DND-41 (cell line): ENCODE data around the gene ZNF511.

Experiments
- ATAC-seq: fragments of 200-7000 bp; cut with Tn5 transposase; 3 replicates; pipeline ENCODE4 v1.9.1; 2021; ENCODE audit warnings: low read depth; ENCODE audit not compliant: insufficient read depth
- DNase-seq: peaks from one replicate; pipeline ENCODE4 v3.0.0-alpha.2; 2020
- H2AFZ ChIP-seq: 2 replicates; pipeline ENCODE4 v1.6.0; 2012; ENCODE audit warnings: low read depth, low read length
- H3K27ac ChIP-seq: 2 replicates; pipeline ENCODE4 v1.5.1; 2012; ENCODE audit warnings: low read length, inconsistent platforms
- H3K27me3 ChIP-seq: fragments of 200-600 bp; sonication (generic); 2 replicates; pipeline ENCODE4 v1.6.0; 2012; ENCODE audit warnings: low read length, mild to moderate bottlenecking, inconsistent platforms; ENCODE audit not compliant: insufficient read depth, poor library complexity
- H3K36me3 ChIP-seq: 2 replicates; pipeline ENCODE4 v1.5.1; 2012; ENCODE audit warnings: low read length, inconsistent platforms; ENCODE audit not compliant: insufficient read depth
- H3K4me1 ChIP-seq: 2 replicates; pipeline ENCODE4 v1.5.1; 2012; ENCODE audit warnings: mild to moderate bottlenecking, low read length; ENCODE audit not compliant: insufficient read depth
- H3K4me2 ChIP-seq: 2 replicates; pipeline ENCODE4 v1.6.0; 2012; ENCODE audit warnings: mild to moderate bottlenecking, moderate library complexity, low read length, inconsistent platforms; ENCODE audit not compliant: insufficient read depth
- H3K4me3 ChIP-seq, 2 experiments: fragments of 200-600 bp in 1 of 2; shearing (Covaris generic) in 1 of 2; 2 replicates each; pipeline ENCODE4 v1.5.1; 2012 to 2016; ENCODE audit warnings: inconsistent platforms in 2 of 2, low read length in 2 of 2, mild to moderate bottlenecking in 2 of 2, low read depth in 1 of 2, moderate library complexity in 1 of 2
- H3K79me2 ChIP-seq: 2 replicates; pipeline ENCODE4 v1.6.0; 2012; ENCODE audit warnings: low read length, inconsistent platforms; ENCODE audit not compliant: insufficient read depth
- H3K9ac ChIP-seq: 2 replicates; pipeline ENCODE4 v1.6.0; 2012; ENCODE audit warnings: low read depth, mild to moderate bottlenecking, inconsistent platforms, low read length, moderate library complexity
- H3K9me3 ChIP-seq: 2 replicates; pipeline ENCODE4 v1.5.1; 2012; ENCODE audit warnings: low read length, moderate library complexity, mild to moderate bottlenecking, inconsistent platforms; ENCODE audit not compliant: insufficient read depth, severe bottlenecking
- H4K20me1 ChIP-seq: 2 replicates; pipeline ENCODE4 v1.6.0; 2012; ENCODE audit warnings: low read length; ENCODE audit not compliant: insufficient read depth
- EZH2 ChIP-seq: IDR thresholded peaks from 3 replicates; pipeline ENCODE4 v1.6.1; 2012; ENCODE audit warnings: borderline replicate concordance, low read depth, mild to moderate bottlenecking, moderate library complexity, low read length, inconsistent platforms; ENCODE audit not compliant: severe bottlenecking
- TF ChIP-seq, protein P1 (sequence below): IDR thresholded peaks from 2 replicates; pipeline ENCODE4 v1.5.1; 2012; ENCODE audit warnings: borderline replicate concordance, low read length, moderate library complexity, mild to moderate bottlenecking; ENCODE audit not compliant: poor library complexity, severe bottlenecking; ENCODE audit errors: extremely low read depth

Gene ZNF511

GRCh38 chr10:133268532-133268931 lies 40.2 kb upstream of the ZNF511 start:
- Histone ChIP-seq H3K4me2 (no peak overlapping the region), H3K4me3 (no peak overlapping the region), H2AFZ (no peak overlapping the region), H3K27me3 (no peaks in the 10 kb centered on the region), H3K4me1 (no peaks in the 10 kb centered on the region), H3K79me2 (no peaks in the 10 kb centered on the region), H3K9ac (no peak overlapping the region), H3K36me3 (peaks cover 20% of the 10 kb centered on the region), H3K27ac (no peak overlapping the region), H4K20me1 (peaks cover 4% of the 10 kb centered on the region; the same call in 1 of the 2 replicates), H3K9me3 (no peaks in the 10 kb centered on the region)
- ATAC-seq (no peak), DNase-seq (no peak)
- TF ChIP-seq, protein P1, sequence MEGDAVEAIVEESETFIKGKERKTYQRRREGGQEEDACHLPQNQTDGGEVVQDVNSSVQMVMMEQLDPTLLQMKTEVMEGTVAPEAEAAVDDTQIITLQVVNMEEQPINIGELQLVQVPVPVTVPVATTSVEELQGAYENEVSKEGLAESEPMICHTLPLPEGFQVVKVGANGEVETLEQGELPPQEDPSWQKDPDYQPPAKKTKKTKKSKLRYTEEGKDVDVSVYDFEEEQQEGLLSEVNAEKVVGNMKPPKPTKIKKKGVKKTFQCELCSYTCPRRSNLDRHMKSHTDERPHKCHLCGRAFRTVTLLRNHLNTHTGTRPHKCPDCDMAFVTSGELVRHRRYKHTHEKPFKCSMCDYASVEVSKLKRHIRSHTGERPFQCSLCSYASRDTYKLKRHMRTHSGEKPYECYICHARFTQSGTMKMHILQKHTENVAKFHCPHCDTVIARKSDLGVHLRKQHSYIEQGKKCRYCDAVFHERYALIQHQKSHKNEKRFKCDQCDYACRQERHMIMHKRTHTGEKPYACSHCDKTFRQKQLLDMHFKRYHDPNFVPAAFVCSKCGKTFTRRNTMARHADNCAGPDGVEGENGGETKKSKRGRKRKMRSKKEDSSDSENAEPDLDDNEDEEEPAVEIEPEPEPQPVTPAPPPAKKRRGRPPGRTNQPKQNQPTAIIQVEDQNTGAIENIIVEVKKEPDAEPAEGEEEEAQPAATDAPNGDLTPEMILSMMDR, result no peak
- no peak for TF ChIP-seq EZH2

- Histone ChIP-seq H3K79me2 (no peaks in the 10 kb centered on the region), H3K4me2 (no peak overlapping the region), H3K27me3 (no peaks in the 10 kb centered on the region), H4K20me1 (peaks cover 2% of the 10 kb centered on the region; the same call in 1 of the 2 replicates), H3K4me1 (no peaks in the 10 kb centered on the region), H3K36me3 (peaks cover 20% of the 10 kb centered on the region), H3K9ac (no peak overlapping the region), H3K4me3 (no peak overlapping the region), H3K9me3 (no peaks in the 10 kb centered on the region), H3K27ac (no peak overlapping the region), H2AFZ (no peak overlapping the region)
- TF ChIP-seq, protein P1, result no peak
- TF ChIP-seq EZH2, result no peak
- ATAC-seq (no peak), DNase-seq (no peak)
These were observed 39.3 kb upstream of the ZNF511 start for GRCh38 chr10:133269367-133269766.

DNA sequence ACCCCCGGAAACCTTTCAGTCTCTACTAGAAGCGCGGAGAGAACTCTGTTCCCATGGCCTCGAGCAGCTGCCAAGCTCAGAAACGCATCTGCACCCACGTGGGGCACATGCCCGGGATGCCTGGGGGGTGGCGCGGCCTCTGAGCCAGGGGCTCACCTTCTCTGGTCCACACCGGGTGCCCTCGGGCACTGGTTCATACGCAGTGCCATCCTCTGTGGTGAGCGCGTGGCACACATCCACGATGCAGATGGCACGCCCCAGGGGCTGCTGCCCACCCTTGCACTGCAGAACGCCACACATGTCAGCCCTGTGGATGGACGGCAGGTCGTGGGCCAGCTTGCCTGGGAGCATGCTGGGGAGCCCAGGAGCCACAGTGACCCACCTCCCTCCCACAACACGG lies 38.5 kb upstream of the ZNF511 start:
- Histone ChIP-seq H3K9ac (no peak overlapping the region), H3K79me2 (no peaks in the 10 kb centered on the region), H3K36me3 (peaks cover 20% of the 10 kb centered on the region), H3K27ac (no peak overlapping the region), H4K20me1 (no peaks in the 10 kb centered on the region; the same call in 1 of the 2 replicates), H3K4me3 (no peak overlapping the region), H3K9me3 (no peaks in the 10 kb centered on the region), H2AFZ (no peak overlapping the region), H3K4me1 (no peaks in the 10 kb centered on the region), H3K27me3 (no peaks in the 10 kb centered on the region), H3K4me2 (no peak overlapping the region)
- no peak for TF ChIP-seq EZH2
- TF ChIP-seq, protein P1, result no peak
- DNase-seq (no peak), ATAC-seq (no peak)

GRCh38 chr10:133270773-133271297 lies 37.9 kb upstream of the ZNF511 start:
- H4K20me1 ChIP-seq, result no peaks in the 10 kb centered on the region; the same call in 1 of the 2 replicates
- H3K9ac ChIP-seq, result no peak overlapping the region
- H3K27me3 ChIP-seq, result no peaks in the 10 kb centered on the region
- H3K4me2 ChIP-seq, result no peak overlapping the region
- DNase-seq (no peak), ATAC-seq (no peak)
- no peaks in the 10 kb centered on the region for H3K79me2 ChIP-seq
- H3K4me1 ChIP-seq, result no peaks in the 10 kb centered on the region
- no peaks in the 10 kb centered on the region for H3K9me3 ChIP-seq
- TF ChIP-seq, protein P1, result no peak
- TF ChIP-seq EZH2, result no peak
- H3K27ac ChIP-seq, result no peak overlapping the region
- no peak overlapping the region for H3K4me3 ChIP-seq
- H3K36me3 ChIP-seq, result peaks cover 20% of the 10 kb centered on the region
- no peak overlapping the region for H2AFZ ChIP-seq
